GM12873 (cell line): ENCODE measurements around the gene CMTM5.

Source experiments
- CTCF ChIP-seq: IDR thresholded peaks from 2 replicates; pipeline ENCODE4 v1.5.1; 2012; ENCODE audit warnings: low read depth, mild to moderate bottlenecking, moderate library complexity, low read length, control low read depth; ENCODE audit not compliant: insufficient read depth; ENCODE audit errors: missing control alignments

Gene CMTM5

GRCh38 chr14:23353433-23353780 is 23.4 kb upstream of the CMTM5 start:
- TF ChIP-seq CTCF: no peak

- no peak for TF ChIP-seq CTCF
Measured at GRCh38 chr14:23354990-23355389, 21.9 kb upstream of the CMTM5 start.

- no peak for TF ChIP-seq CTCF
Measured at GRCh38 chr14:23355871-23356435, 20.9 kb upstream of the CMTM5 start.

GRCh38 chr14:23356662-23357061 is 20.2 kb upstream of the CMTM5 start:
- no peak for TF ChIP-seq CTCF

GRCh38 chr14:23357261-23357660 is 19.6 kb upstream of the CMTM5 start:
- no peak for TF ChIP-seq CTCF

GRCh38 chr14:23358042-23358441 is 18.8 kb upstream of the CMTM5 start:
- TF ChIP-seq CTCF: no peak

GRCh38 chr14:23358553-23359166 is 18.2 kb upstream of the CMTM5 start:
- no peak for TF ChIP-seq CTCF

- TF ChIP-seq CTCF: no peak
Measured at GRCh38 chr14:23359167-23359626, 17.6 kb upstream of the CMTM5 start.
